ENCODE measurements around the gene LGALS7B. TPM values are rescaled to one million over a fixed set of nuclear protein-coding genes. Genes with fewer than 3 reads are reported as not detected.
A peak's percentile ranks its signal among the peaks of the same experiment; 100 is the strongest.

The LGALS7B gene
- total RNA-seq, 1 experiment from 2014 or later: 1.2 TPM

DNA sequence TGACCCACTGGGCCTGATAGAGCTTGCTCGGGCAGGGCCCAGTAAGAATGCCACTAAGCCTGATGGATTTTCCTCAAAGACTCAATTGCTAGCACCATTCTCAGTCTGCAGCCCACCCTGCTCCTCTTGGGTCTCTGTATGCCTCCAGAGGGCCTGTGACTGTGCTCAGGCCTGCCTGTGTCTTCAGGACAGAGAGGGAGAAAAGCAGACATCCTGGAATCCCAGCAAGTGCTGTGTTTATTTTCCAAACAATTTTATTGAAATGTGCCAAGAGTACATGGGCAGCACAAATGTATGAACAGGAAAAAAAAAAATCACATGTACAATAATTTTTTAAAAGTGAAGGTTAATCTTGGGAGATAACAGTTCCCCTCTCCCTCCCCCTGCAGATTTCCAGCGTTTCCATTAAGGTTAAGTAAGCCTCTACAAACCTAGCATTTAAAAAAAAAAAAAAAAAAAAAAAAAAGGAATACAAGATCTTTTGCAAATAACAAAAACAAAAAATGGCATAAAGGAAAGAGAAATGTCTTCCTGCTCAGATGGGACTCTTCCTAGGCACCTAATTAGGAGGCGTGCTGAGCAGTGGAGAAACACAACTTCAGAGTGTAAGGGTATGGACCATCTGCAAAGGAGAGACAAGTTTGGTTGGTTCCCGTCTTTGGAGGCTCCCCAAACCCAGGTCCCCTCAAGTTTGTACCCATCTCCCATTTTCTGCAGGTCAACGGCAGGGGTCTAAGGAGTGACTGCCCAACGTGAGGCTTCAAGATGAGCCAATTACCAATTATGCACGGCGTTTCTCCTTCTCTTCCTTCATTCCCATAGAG, 47.4 kb downstream of the LGALS7B start:
- Mint-ChIP-seq H3K4me3 (no peak overlapping the region), H3K36me3 (peaks cover 55% of the 10 kb centered on the region), H3K27ac (peak overlapping the region; percentile 90), H3K4me1 (peaks cover 7% of the 10 kb centered on the region), H3K9me3 (no peaks in the 10 kb centered on the region), H3K27me3 (ENCODE audit: low read depth) (no peaks in the 10 kb centered on the region)
- no peak for TF ChIP-seq ZNF219 (CRISPR knock-in tag; IDR thresholded peaks at IDR 0.05; ENCODE audit: borderline replicate concordance)
- no peak for TF ChIP-seq ZNF423 (CRISPR knock-in tag; IDR thresholded peaks at IDR 0.05)
- no peak for TF ChIP-seq NFE2L1 (CRISPR knock-in tag; IDR thresholded peaks at IDR 0.05)
- TF ChIP-seq CREM (CRISPR knock-in tag; IDR thresholded peaks at IDR 0.05): no peak
- TF ChIP-seq, protein P1, sequence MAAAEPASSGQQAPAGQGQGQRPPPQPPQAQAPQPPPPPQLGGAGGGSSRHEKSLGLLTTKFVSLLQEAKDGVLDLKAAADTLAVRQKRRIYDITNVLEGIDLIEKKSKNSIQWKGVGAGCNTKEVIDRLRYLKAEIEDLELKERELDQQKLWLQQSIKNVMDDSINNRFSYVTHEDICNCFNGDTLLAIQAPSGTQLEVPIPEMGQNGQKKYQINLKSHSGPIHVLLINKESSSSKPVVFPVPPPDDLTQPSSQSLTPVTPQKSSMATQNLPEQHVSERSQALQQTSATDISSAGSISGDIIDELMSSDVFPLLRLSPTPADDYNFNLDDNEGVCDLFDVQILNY (CRISPR knock-in tag; IDR thresholded peaks at IDR 0.05): no peak
- TF ChIP-seq KAT7 (CRISPR knock-in tag; IDR thresholded peaks at IDR 0.05; ENCODE audit: borderline replicate concordance): no peak
- no peak for TF ChIP-seq TCF7 (CRISPR knock-in tag; IDR thresholded peaks at IDR 0.05; ENCODE audit: low read depth)
- TF ChIP-seq, protein P2, sequence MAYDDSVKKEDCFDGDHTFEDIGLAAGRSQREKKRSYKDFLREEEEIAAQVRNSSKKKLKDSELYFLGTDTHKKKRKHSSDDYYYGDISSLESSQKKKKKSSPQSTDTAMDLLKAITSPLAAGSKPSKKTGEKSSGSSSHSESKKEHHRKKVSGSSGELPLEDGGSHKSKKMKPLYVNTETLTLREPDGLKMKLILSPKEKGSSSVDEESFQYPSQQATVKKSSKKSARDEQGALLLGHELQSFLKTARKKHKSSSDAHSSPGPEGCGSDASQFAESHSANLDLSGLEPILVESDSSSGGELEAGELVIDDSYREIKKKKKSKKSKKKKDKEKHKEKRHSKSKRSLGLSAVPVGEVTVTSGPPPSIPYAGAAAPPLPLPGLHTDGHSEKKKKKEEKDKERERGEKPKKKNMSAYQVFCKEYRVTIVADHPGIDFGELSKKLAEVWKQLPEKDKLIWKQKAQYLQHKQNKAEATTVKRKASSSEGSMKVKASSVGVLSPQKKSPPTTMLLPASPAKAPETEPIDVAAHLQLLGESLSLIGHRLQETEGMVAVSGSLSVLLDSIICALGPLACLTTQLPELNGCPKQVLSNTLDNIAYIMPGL (CRISPR knock-in tag; IDR thresholded peaks at IDR 0.05): no peak
- TF ChIP-seq, protein P3, sequence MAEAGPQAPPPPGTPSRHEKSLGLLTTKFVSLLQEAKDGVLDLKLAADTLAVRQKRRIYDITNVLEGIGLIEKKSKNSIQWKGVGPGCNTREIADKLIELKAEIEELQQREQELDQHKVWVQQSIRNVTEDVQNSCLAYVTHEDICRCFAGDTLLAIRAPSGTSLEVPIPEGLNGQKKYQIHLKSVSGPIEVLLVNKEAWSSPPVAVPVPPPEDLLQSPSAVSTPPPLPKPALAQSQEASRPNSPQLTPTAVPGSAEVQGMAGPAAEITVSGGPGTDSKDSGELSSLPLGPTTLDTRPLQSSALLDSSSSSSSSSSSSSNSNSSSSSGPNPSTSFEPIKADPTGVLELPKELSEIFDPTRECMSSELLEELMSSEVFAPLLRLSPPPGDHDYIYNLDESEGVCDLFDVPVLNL (CRISPR knock-in tag; IDR thresholded peaks at IDR 0.05; ENCODE audit: borderline replicate concordance, low read depth): no peak
- TF ChIP-seq, protein P4, sequence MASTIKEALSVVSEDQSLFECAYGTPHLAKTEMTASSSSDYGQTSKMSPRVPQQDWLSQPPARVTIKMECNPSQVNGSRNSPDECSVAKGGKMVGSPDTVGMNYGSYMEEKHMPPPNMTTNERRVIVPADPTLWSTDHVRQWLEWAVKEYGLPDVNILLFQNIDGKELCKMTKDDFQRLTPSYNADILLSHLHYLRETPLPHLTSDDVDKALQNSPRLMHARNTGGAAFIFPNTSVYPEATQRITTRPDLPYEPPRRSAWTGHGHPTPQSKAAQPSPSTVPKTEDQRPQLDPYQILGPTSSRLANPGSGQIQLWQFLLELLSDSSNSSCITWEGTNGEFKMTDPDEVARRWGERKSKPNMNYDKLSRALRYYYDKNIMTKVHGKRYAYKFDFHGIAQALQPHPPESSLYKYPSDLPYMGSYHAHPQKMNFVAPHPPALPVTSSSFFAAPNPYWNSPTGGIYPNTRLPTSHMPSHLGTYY (CRISPR knock-in tag; IDR thresholded peaks at IDR 0.05): no peak
- DNase-seq (ENCODE audit: low spot score): no peak
- no peak for ATAC-seq
- ChIA-PET POLR2A (no interaction called here), CTCF (interaction anchor here (1.2 to 1.7 kb wide), 2 partner anchors 13 to 67 kb away, joined by 4 to 6 read pairs; no protein-coding TSS in a partner anchor)

DNA sequence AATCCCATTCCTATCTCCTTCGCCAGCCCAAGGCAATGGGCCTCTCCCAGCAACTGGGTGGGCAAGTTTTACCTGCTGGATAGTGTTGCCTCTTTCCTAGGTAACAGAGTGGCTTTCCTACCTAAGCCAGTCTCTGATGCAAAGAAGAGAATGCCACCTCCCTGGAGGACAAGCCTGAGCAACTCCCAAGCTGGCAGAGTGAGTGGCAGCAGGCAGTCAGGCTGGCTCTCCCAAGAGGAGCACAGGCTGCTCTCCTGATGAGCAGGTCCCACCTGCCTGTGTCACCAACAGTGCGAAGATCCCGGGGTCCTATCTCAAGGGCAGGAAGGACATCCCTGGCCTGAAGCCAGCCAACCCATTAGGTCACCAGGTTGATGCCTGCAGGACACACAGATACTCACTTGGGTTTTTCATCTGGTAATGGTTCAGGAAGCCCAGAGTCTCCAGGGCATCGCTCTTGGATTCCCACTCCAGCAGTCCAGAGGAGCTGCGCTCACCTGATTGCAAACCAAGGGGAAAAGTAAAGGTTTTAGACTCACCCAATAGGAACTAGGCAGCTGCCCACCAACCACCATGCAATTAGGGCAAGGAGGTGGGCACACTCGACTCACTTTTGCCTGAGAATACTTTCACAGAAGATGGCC, 48.1 kb downstream of the LGALS7B start:
- Mint-ChIP-seq H3K4me1 (peaks cover 4% of the 10 kb centered on the region), H3K27me3 (ENCODE audit: low read depth) (no peaks in the 10 kb centered on the region), H3K27ac (peak overlapping the region; percentile 78), H3K36me3 (peaks cover 63% of the 10 kb centered on the region), H3K4me3 (no peak overlapping the region), H3K9me3 (no peaks in the 10 kb centered on the region)
- DNase-seq (ENCODE audit: low spot score): no peak
- ATAC-seq: no peak
- ChIA-PET CTCF (no interaction called here), POLR2A (no interaction called here)
- TF ChIP-seq, protein P5, sequence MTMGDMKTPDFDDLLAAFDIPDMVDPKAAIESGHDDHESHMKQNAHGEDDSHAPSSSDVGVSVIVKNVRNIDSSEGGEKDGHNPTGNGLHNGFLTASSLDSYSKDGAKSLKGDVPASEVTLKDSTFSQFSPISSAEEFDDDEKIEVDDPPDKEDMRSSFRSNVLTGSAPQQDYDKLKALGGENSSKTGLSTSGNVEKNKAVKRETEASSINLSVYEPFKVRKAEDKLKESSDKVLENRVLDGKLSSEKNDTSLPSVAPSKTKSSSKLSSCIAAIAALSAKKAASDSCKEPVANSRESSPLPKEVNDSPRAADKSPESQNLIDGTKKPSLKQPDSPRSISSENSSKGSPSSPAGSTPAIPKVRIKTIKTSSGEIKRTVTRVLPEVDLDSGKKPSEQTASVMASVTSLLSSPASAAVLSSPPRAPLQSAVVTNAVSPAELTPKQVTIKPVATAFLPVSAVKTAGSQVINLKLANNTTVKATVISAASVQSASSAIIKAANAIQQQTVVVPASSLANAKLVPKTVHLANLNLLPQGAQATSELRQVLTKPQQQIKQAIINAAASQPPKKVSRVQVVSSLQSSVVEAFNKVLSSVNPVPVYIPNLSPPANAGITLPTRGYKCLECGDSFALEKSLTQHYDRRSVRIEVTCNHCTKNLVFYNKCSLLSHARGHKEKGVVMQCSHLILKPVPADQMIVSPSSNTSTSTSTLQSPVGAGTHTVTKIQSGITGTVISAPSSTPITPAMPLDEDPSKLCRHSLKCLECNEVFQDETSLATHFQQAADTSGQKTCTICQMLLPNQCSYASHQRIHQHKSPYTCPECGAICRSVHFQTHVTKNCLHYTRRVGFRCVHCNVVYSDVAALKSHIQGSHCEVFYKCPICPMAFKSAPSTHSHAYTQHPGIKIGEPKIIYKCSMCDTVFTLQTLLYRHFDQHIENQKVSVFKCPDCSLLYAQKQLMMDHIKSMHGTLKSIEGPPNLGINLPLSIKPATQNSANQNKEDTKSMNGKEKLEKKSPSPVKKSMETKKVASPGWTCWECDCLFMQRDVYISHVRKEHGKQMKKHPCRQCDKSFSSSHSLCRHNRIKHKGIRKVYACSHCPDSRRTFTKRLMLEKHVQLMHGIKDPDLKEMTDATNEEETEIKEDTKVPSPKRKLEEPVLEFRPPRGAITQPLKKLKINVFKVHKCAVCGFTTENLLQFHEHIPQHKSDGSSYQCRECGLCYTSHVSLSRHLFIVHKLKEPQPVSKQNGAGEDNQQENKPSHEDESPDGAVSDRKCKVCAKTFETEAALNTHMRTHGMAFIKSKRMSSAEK (CRISPR knock-in tag; IDR thresholded peaks at IDR 0.05; ENCODE audit: borderline replicate concordance): no peak
- TF ChIP-seq MYBL2 (CRISPR knock-in tag; IDR thresholded peaks at IDR 0.05) (no peak), HMGA2 (CRISPR knock-in tag; IDR thresholded peaks at IDR 0.05) (no peak), EMX1 (CRISPR knock-in tag; IDR thresholded peaks at IDR 0.05) (no peak), ELF4 (CRISPR knock-in tag; IDR thresholded peaks at IDR 0.05; ENCODE audit: low read depth) (no peak), NR1H2 (CRISPR knock-in tag; IDR thresholded peaks at IDR 0.05) (no peak), ZBTB21 (CRISPR knock-in tag; IDR thresholded peaks at IDR 0.05; ENCODE audit: borderline replicate concordance) (no peak), JAZF1 (CRISPR knock-in tag; IDR thresholded peaks at IDR 0.05) (no peak)
- TF ChIP-seq, protein P6, sequence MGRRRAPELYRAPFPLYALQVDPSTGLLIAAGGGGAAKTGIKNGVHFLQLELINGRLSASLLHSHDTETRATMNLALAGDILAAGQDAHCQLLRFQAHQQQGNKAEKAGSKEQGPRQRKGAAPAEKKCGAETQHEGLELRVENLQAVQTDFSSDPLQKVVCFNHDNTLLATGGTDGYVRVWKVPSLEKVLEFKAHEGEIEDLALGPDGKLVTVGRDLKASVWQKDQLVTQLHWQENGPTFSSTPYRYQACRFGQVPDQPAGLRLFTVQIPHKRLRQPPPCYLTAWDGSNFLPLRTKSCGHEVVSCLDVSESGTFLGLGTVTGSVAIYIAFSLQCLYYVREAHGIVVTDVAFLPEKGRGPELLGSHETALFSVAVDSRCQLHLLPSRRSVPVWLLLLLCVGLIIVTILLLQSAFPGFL (CRISPR knock-in tag; IDR thresholded peaks at IDR 0.05; ENCODE audit: borderline replicate concordance): no peak
- TF ChIP-seq, protein P7, sequence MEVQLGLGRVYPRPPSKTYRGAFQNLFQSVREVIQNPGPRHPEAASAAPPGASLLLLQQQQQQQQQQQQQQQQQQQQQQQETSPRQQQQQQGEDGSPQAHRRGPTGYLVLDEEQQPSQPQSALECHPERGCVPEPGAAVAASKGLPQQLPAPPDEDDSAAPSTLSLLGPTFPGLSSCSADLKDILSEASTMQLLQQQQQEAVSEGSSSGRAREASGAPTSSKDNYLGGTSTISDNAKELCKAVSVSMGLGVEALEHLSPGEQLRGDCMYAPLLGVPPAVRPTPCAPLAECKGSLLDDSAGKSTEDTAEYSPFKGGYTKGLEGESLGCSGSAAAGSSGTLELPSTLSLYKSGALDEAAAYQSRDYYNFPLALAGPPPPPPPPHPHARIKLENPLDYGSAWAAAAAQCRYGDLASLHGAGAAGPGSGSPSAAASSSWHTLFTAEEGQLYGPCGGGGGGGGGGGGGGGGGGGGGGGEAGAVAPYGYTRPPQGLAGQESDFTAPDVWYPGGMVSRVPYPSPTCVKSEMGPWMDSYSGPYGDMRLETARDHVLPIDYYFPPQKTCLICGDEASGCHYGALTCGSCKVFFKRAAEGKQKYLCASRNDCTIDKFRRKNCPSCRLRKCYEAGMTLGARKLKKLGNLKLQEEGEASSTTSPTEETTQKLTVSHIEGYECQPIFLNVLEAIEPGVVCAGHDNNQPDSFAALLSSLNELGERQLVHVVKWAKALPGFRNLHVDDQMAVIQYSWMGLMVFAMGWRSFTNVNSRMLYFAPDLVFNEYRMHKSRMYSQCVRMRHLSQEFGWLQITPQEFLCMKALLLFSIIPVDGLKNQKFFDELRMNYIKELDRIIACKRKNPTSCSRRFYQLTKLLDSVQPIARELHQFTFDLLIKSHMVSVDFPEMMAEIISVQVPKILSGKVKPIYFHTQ (CRISPR knock-in tag; IDR thresholded peaks at IDR 0.05): no peak
